MM.1S (cell line): ENCODE data around the gene ZNF136.

Experiments
- DNase-seq: peaks from one replicate; pipeline ENCODE4 v3.0.0-alpha.2; 2015
- H2AFZ ChIP-seq: fragments of 300-600 bp; sonication (generic); 2 replicates; pipeline ENCODE4 v1.6.0; 2016; ENCODE audit warnings: antibody characterized with exemption, low read length
- H3F3A ChIP-seq: fragments of 300-600 bp; sonication (generic); 2 replicates; pipeline ENCODE4 v1.6.1; 2016; ENCODE audit warnings: mild to moderate bottlenecking, antibody characterized with exemption, low read length, moderate library complexity, mixed read lengths; ENCODE audit not compliant: insufficient read depth
- H3K27ac ChIP-seq: fragments of 300-600 bp; sonication (generic); 2 replicates; pipeline ENCODE4 v1.5.1; 2016; ENCODE audit warnings: mild to moderate bottlenecking, low read length
- H3K27me3 ChIP-seq: fragments of 300-600 bp; sonication (generic); replicated peaks from 2 replicates; pipeline ENCODE4 v1.6.0; 2016; ENCODE audit warnings: low read length; ENCODE audit not compliant: insufficient read depth
- H3K36me3 ChIP-seq: fragments of 300-600 bp; sonication (generic); replicated peaks from 2 replicates; pipeline ENCODE4 v1.6.1; 2016; ENCODE audit warnings: mild to moderate bottlenecking, low read length, mixed read lengths; ENCODE audit not compliant: insufficient read depth
- H3K4me1 ChIP-seq: fragments of 300-600 bp; sonication (generic); 2 replicates; pipeline ENCODE4 v1.6.1; 2016; ENCODE audit warnings: low read length, mixed read lengths
- H3K4me2 ChIP-seq: fragments of 300-600 bp; sonication (generic); 2 replicates; pipeline ENCODE4 v1.6.0; 2016; ENCODE audit warnings: low read depth, low read length
- H3K4me3 ChIP-seq: fragments of 300-600 bp; sonication (generic); 2 replicates; pipeline ENCODE4 v1.5.1; 2016; ENCODE audit warnings: low read length, mixed read lengths
- H3K79me2 ChIP-seq: fragments of 300-600 bp; sonication (generic); 2 replicates; pipeline ENCODE4 v1.6.1; 2016; ENCODE audit warnings: mixed run types, low read length, mixed read lengths
- H3K9ac ChIP-seq: fragments of 300-600 bp; sonication (generic); 2 replicates; pipeline ENCODE4 v1.6.1; 2016; ENCODE audit warnings: low read length, mixed read lengths
- H3K9me2 ChIP-seq: fragments of 300-600 bp; sonication (generic); replicated peaks from 2 replicates; pipeline ENCODE4 v1.6.1; 2016; ENCODE audit warnings: mild to moderate bottlenecking, low read length, mixed read lengths; ENCODE audit not compliant: insufficient read depth
- H3K9me3 ChIP-seq: fragments of 300-600 bp; sonication (generic); replicated peaks from 2 replicates; pipeline ENCODE4 v1.6.1; 2016; ENCODE audit warnings: mild to moderate bottlenecking, low read length, mixed read lengths; ENCODE audit not compliant: insufficient read depth
- H4K20me1 ChIP-seq: fragments of 300-600 bp; sonication (generic); 2 replicates; pipeline ENCODE4 v1.6.1; 2016; ENCODE audit warnings: mild to moderate bottlenecking, low read length, moderate library complexity, mixed read lengths; ENCODE audit not compliant: insufficient read depth
- CTCF ChIP-seq: fragments of 300-600 bp; sonication (generic); IDR thresholded peaks from 2 replicates; pipeline ENCODE4 v1.5.1; 2016; ENCODE audit warnings: antibody characterized with exemption, low read length, mixed read lengths
- EZH2 ChIP-seq: fragments of 300-600 bp; sonication (generic); optimal IDR thresholded peaks from 2 replicates; pipeline ENCODE3; 2017; ENCODE audit warnings: low read depth, mild to moderate bottlenecking, antibody characterized with exemption, low read length, mixed read lengths
- EZH2phosphoT487 ChIP-seq: fragments of 300-600 bp; sonication (generic); IDR thresholded peaks from 2 replicates; pipeline ENCODE4 v1.6.1; 2018; ENCODE audit warnings: antibody characterized with exemption, low read length

The ZNF136 gene

GRCh38 chr19:12139269-12139668, 23.6 kb upstream of the ZNF136 start:
- TF ChIP-seq EZH2phosphoT487 (no peak), CTCF (no peak), EZH2 (no peak)
- H4K20me1 ChIP-seq, result no peaks in the 10 kb centered on the region
- no peaks in the 10 kb centered on the region for H3F3A ChIP-seq
- peak overlapping the region; percentile 94 for H3K4me2 ChIP-seq
- no peaks in the 10 kb centered on the region for H3K27me3 ChIP-seq
- no peaks in the 10 kb centered on the region for H3K9me3 ChIP-seq
- peak overlapping the region; percentile 53; the same call in 1 of the 2 replicates for H3K9ac ChIP-seq
- H2AFZ ChIP-seq, result no peak overlapping the region; the same call in 1 of the 2 replicates
- peak overlapping the region; percentile 91; the same call in 1 of the 2 replicates for H3K4me3 ChIP-seq
- no peaks in the 10 kb centered on the region for H3K9me2 ChIP-seq
- no peak overlapping the region for H3K27ac ChIP-seq
- DNase-seq, result no peak
- no peaks in the 10 kb centered on the region for H3K79me2 ChIP-seq
- H3K4me1 ChIP-seq, result no peaks in the 10 kb centered on the region
- no peaks in the 10 kb centered on the region for H3K36me3 ChIP-seq

- H3K27ac ChIP-seq, result no peak within 1 kb of the TSS
- no peak for TF ChIP-seq CTCF
- TF ChIP-seq EZH2, result no peak
- no peak for TF ChIP-seq EZH2phosphoT487
- peak; percentile 95 for DNase-seq
- H3K9me3 ChIP-seq, result no peaks in the 10 kb centered on the region
- H3K79me2 ChIP-seq, result no peaks in the 10 kb centered on the region
- no peaks in the 10 kb centered on the region for H3K9me2 ChIP-seq
- H4K20me1 ChIP-seq, result no peaks in the 10 kb centered on the region
- H3K27me3 ChIP-seq, result no peaks in the 10 kb centered on the region
- no peaks in the 10 kb centered on the region for H3F3A ChIP-seq
- H3K4me2 ChIP-seq, result peak within 1 kb of the TSS; percentile 94
- peak within 1 kb of the TSS; percentile 53; the same call in 1 of the 2 replicates for H3K9ac ChIP-seq
- no peaks in the 10 kb centered on the region for H3K36me3 ChIP-seq
- peak within 1 kb of the TSS; percentile 98 for H2AFZ ChIP-seq
- no peaks in the 10 kb centered on the region for H3K4me1 ChIP-seq
- peak within 1 kb of the TSS; percentile 91 for H3K4me3 ChIP-seq
Measured at GRCh38 chr19:12139885-12140544, 22.9 kb upstream of the ZNF136 start, which contains the start of gene ZNF20. TSS of gene ZNF20 (minus strand) at chr19:12140350. CDS start at chr19:12140182, 168 bp downstream.

- Histone ChIP-seq H3K4me3 (peak overlapping the region; percentile 91), H3K4me1 (no peaks in the 10 kb centered on the region), H3K27me3 (no peaks in the 10 kb centered on the region), H3K79me2 (no peaks in the 10 kb centered on the region), H4K20me1 (no peaks in the 10 kb centered on the region), H3K9ac (peak overlapping the region; percentile 16; the same call in 1 of the 2 replicates), H3K36me3 (no peaks in the 10 kb centered on the region), H2AFZ (peak overlapping the region; percentile 98), H3K9me2 (no peaks in the 10 kb centered on the region), H3K4me2 (peak overlapping the region; percentile 94), H3F3A (no peaks in the 10 kb centered on the region), H3K9me3 (no peaks in the 10 kb centered on the region), H3K27ac (no peak overlapping the region)
- TF ChIP-seq EZH2 (no peak), CTCF (peak; percentile 93)
- DNase-seq, result peak; percentile 76
Measured at GRCh38 chr19:12140545-12141404, 22.1 kb upstream of the ZNF136 start.
